GM12875 (cell line): ENCODE results near the gene SLC1A1.
"Not testable (repeated sequence)": the region's sequence is repeated elsewhere in the genome, so short reads cannot be mapped to it uniquely, and the experiment has no call there.

Experiments used
- H3K4me3 ChIP-seq: one replicate; pipeline ENCODE4 v1.5.1; 2011; ENCODE audit warnings: low read depth, low read length, control low read depth
- CTCF ChIP-seq: IDR thresholded peaks from 2 replicates; pipeline ENCODE4 v1.5.1; 2011; ENCODE audit warnings: low read depth, mild to moderate bottlenecking, control low read depth, inconsistent platforms, low read length, moderate library complexity, borderline replicate concordance; ENCODE audit not compliant: insufficient read depth

Gene SLC1A1

DNA sequence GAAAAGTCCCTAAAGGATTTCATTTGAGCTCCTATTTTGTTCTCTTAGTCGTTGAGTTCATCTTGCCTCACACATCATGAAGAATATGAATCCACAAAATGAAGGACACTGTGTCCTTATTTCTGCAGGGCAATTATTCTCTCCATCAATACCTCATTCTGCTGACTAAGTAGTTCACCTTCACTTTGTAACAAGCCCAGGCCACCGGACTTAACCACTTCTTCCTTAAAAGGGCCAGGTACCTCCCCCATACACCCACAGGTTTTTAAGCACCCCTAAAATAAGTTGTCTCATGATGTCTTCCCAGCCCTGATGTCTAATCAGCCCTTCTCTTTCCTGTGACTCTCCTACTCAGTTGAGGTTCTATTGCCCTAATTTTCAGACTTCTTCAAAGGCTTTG, 104.7 kb downstream of the SLC1A1 start:
- TF ChIP-seq CTCF, result no peak
- no peak overlapping the region for H3K4me3 ChIP-seq

DNA sequence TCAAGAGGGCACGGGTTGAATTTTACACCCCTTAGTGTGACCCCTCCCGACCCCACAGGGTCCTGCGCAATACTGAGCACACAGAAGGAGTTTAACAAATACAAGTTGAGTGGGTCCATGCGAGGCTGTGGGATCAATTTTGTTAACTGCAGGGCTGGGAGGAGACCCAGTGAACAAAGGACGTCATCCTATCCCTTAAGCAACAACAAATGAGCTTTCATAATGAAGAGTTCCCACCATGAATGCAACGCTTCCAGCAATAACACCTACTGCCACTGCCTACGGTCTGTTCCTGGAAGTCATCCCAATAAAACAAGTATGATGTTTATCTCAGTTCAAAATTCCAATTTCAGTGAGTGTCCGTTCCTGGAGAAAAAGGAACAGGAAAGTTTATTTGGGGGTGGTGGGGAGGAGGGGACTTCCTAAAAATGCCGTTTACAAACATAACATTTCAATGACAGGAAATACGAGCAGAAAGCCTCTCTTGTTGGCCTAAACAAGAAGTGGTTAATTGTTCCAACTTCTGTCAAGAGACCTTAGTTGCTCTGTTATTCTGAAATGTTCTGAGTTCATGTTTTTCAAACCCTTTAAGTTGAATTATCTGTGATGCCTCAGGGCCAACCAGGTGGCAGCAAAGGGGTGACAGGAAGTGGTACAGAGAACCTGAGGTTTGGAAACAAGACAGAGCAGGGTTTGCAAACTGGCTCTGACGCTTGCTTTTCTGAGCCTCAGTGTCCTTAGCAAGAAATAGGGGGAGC, 106.1 kb downstream of the SLC1A1 start:
- no peak overlapping the region for H3K4me3 ChIP-seq
- TF ChIP-seq CTCF, result no peak

DNA sequence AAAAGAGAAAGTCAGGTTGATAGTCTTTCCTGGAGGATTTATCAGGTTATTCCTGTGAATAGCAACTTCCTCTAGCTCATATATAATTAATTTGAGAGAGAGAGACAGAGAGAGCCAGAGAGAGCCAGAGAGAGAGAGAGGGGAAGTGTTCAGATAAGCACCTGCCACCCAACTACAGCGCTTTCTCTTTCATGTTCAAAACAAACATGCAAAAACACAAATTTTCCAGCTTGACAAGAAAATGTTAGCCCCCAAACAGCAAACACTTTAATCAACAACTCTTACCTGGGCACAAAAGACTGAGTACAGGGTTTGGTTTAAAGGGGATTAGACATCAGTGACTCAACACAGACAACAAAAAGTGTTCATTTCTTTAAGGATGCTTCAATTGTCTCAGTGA, 110.1 kb downstream of the SLC1A1 start:
- no peak for TF ChIP-seq CTCF
- H3K4me3 ChIP-seq, result no peak overlapping the region

DNA sequence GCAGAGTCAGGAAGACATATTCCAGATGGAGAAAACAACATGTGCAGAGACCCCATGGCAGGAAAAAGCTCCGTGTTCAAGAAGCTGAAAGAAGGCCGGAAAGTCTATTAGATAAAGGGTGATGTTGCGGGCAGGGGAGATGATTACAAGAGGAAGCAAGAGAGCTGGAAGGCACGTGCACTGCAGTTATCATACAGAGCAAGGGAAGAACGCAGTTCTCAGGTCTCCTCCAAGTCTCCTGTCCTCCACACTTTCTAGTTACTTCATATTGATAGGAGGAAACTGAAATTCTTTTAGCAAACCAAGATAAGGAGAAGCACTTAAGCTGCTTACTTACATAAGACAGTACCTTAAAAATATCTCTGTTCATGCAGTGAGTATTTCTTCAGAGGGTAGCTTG, 113.6 kb downstream of the SLC1A1 start:
- TF ChIP-seq CTCF, result no peak
- no peak overlapping the region for H3K4me3 ChIP-seq

DNA sequence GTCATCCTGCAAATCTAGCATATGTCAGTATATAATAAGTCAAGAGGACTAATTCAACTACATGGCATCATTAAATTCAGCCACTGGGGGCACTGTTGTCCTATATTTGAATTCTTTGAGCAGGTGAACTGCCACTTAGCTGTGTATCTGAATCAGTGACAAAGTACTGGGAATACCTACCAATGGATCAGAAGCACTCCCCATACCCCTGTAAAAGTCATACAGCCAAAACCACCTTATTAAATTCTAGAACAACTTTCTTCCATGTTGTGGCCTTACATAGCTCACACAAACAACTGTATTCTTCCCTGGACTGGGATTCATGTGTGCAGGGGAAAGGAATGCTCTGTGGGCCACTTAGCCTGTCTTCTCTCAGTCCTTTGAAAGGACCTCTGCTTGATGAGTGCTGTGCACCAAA, 114.4 kb downstream of the SLC1A1 start:
- H3K4me3 ChIP-seq, result no peak overlapping the region
- TF ChIP-seq CTCF, result peak; percentile 50; the same call in 1 of the 2 replicates

- H3K4me3 ChIP-seq, result not testable (repeated sequence)
These were observed 115.8 kb downstream of the SLC1A1 start for GRCh38 chr9:4606033-4606432.

DNA sequence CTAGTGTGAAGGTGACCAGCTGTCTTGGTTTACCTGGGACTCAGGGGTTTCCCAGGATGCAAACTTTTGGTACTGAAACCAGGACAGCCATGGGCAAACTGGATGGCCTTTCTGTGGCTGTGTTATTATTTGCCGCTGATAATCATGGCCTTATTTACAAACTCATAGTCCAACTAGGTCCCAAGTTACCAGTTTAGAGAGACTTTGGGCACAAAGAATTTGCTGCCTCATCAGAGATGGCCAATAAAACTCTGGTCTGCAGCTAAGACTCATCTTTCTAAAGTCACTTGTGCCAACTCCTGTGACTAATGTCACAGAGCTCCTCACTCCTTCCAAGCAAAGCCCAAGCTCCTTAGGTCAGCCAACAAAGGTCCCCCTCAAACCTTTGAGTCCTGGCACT, 124.4 kb downstream of the SLC1A1 start:
- H3K4me3 ChIP-seq, result no peak overlapping the region
- no peak for TF ChIP-seq CTCF
